ENCODE data around the gene ZNF700. TPM values are rescaled to one million over a fixed set of nuclear protein-coding genes. Genes with fewer than 3 reads are reported as not detected.
"Not testable (repeated sequence)": the region's sequence is repeated elsewhere in the genome, so short reads cannot be mapped to it uniquely, and the experiment has no call there.

The ZNF700 gene
- total RNA-seq, 4 donors from 2014 or later, result 7.1 to 19.6 (median 11.4) TPM

GRCh38 chr19:11927227-11927626 is 2.3 kb downstream of the ZNF700 start:
- WGBS, 2 donors (ENCODE audit: low coverage in 1 of 2), result 69 to 83% methylated on average over 1 of the region's 3 CpGs
- peaks cover 0 to 34% (median 9%) of the 10 kb centered on the region in 3 donors for H3K4me1 ChIP-seq
- H3K36me3 ChIP-seq, result no peaks in the 10 kb centered on the region
- H3K4me3 ChIP-seq, result no peak overlapping the region
- no peaks in the 10 kb centered on the region for H3K27me3 ChIP-seq
- H3K27ac ChIP-seq, result no peak overlapping the region
- TF ChIP-seq EP300 (IDR thresholded peaks at IDR 0.05), result no peak
- no peak for TF ChIP-seq POLR2A (IDR thresholded peaks at IDR 0.05)
- TF ChIP-seq CTCF (IDR thresholded peaks at IDR 0.05), result no peak
- no peak for TF ChIP-seq POLR2AphosphoS5 (IDR thresholded peaks at IDR 0.05)
- no peaks in the 10 kb centered on the region for H3K9me3 ChIP-seq
- ATAC-seq, result no peak

- Histone ChIP-seq H3K9me3 (peaks cover 0 to 6% (median 0%) of the 10 kb centered on the region in 3 donors), H3K36me3 (no peaks in the 10 kb centered on the region), H3K4me3 (no peak overlapping the region), H3K27me3 (no peaks in the 10 kb centered on the region), H3K27ac (no peak overlapping the region), H3K4me1 (peaks cover 0 to 11% (median 6%) of the 10 kb centered on the region in 3 donors)
- ATAC-seq, result no peak
- 85 to 90% methylated on average over 2 to 3 of the region's 3 CpGs for WGBS, 2 donors (ENCODE audit: low coverage in 1 of 2)
- TF ChIP-seq EP300 (IDR thresholded peaks at IDR 0.05), result no peak
- no peak for TF ChIP-seq POLR2A (IDR thresholded peaks at IDR 0.05)
- TF ChIP-seq CTCF (IDR thresholded peaks at IDR 0.05), result no peak
- TF ChIP-seq POLR2AphosphoS5 (IDR thresholded peaks at IDR 0.05), result no peak
Observed at GRCh38 chr19:11931051-11931450, 6.1 kb downstream of the ZNF700 start.

GRCh38 chr19:11931513-11931912 is 6.6 kb downstream of the ZNF700 start:
- no peak overlapping the region for H3K4me3 ChIP-seq
- TF ChIP-seq POLR2AphosphoS5 (IDR thresholded peaks at IDR 0.05) (no peak), EP300 (IDR thresholded peaks at IDR 0.05) (no peak), CTCF (IDR thresholded peaks at IDR 0.05) (no peak), POLR2A (IDR thresholded peaks at IDR 0.05) (no peak)
- H3K36me3 ChIP-seq, result no peaks in the 10 kb centered on the region
- ATAC-seq, result no peak
- H3K27me3 ChIP-seq, result no peaks in the 10 kb centered on the region
- 97% methylated on average over 3 of the region's 3 CpGs; no CpG with 5 or more reads in 1 of the 2 donors for WGBS, 2 donors (ENCODE audit: low coverage in 1 of 2)
- H3K27ac ChIP-seq, result no peak overlapping the region
- peaks cover 0 to 6% (median 1%) of the 10 kb centered on the region in 3 donors for H3K4me1 ChIP-seq
- H3K9me3 ChIP-seq, result peaks cover 0 to 6% (median 0%) of the 10 kb centered on the region in 3 donors

- Histone ChIP-seq H3K36me3 (peaks cover 0 to 16% of the 10 kb centered on the region in 2 donors), H3K9me3 (peaks cover 0 to 35% (median 0%) of the 10 kb centered on the region in 3 donors)
- H3K27me3 ChIP-seq, H3K4me3 ChIP-seq, ATAC-seq, H3K4me1 ChIP-seq, H3K27ac ChIP-seq: not testable (repeated sequence)
- WGBS, 2 donors (ENCODE audit: low coverage in 1 of 2), result 96% methylated on average over 3 of the region's 3 CpGs
Observed at GRCh38 chr19:11935829-11936228, 10.9 kb downstream of the ZNF700 start.

GRCh38 chr19:11938383-11938782 is 13.5 kb downstream of the ZNF700 start:
- 92 to 100% methylated on average over 3 of the region's 3 CpGs for WGBS, 2 donors (ENCODE audit: low coverage in 1 of 2)
- not testable (repeated sequence) for H3K4me1 ChIP-seq, ATAC-seq, H3K27me3 ChIP-seq, H3K27ac ChIP-seq, H3K4me3 ChIP-seq
- Histone ChIP-seq H3K36me3 (peaks cover 0 to 39% of the 10 kb centered on the region in 2 donors), H3K9me3 (peaks cover 0 to 60% (median 7%) of the 10 kb centered on the region in 3 donors)

- H3K36me3 ChIP-seq, result peaks cover 0 to 69% of the 10 kb centered on the region in 2 donors
- H3K27me3 ChIP-seq, H3K27ac ChIP-seq, H3K4me1 ChIP-seq, ATAC-seq, H3K4me3 ChIP-seq: not testable (repeated sequence)
- peaks cover 0 to 85% (median 7%) of the 10 kb centered on the region in 3 donors for H3K9me3 ChIP-seq
- no CpG with 5 or more reads among the region's 29 CpGs for WGBS, 2 donors (ENCODE audit: low coverage in 1 of 2)
Observed at GRCh38 chr19:11941361-11941887, 16.5 kb downstream of the ZNF700 start.
